Activated naive CD4-positive, alpha-beta T cell treated with Interleukin-2 at 50 U/mL for 16 hours (primary cell): ENCODE results near the gene PHRF1.
"Not testable (repeated sequence)": the region's sequence is repeated elsewhere in the genome, so short reads cannot be mapped to it uniquely, and the experiment has no call there.

Experiments
- DNase-seq: peaks from one replicate; pipeline ENCODE4 v3.0.0-alpha.2; 2020

PHRF1 gene

DNA sequence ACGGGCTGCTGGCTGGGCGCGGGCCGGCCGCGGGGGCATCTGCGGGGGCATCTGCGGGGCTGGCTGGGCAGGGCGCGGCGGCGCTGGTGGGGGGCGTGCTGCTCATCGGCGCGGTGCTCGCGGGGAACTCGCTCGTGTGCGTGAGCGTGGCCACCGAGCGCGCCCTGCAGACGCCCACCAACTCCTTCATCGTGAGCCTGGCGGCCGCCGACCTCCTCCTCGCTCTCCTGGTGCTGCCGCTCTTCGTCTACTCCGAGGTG lies 61.0 kb downstream of the PHRF1 start:
- DNase-seq: no peak

DNA sequence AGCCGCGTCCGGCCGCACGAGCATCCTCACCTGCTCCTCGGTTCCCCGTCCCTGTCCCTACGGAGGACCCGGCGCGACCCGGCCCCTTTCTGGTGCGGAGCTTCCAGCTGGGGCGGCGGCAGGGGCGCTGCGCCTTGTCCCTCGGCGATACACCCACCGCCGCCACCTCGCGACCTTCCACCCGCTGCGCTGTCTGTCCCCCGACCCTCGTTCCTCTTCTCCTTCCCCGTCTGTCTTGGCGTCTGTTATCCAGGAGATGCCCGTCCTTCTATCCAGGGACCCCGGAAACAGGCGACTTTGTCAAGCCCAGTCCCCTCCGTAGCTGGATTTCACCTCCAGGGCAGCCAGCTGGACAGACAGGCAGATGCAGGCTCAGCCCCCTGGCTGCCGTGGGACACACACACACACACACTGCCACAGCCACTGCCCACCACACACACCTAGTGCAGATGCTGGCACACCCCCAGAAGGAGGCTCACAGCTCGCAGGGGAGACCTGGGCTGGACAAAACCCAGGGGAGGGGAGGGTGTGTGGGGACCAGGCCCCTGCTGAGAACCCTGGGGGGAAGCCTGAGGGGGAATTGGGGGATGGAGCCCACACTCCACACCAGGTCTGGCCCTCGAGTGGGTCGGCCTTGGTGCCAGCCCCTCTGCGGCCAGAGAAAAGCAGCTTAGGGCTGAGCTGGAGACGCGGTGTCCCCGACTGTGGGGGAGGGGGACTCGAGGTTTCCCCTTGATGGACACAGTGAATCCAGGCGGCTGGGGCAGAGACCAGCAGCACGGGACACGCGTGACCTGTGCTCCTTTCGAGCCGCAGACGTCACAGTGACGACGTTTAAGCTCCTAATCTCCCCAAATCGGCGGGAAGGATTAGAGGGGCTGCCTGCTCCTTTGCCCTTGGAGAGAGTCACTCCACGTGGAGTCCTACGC lies 61.6 kb downstream of the PHRF1 start:
- DNase-seq: no peak

DNA sequence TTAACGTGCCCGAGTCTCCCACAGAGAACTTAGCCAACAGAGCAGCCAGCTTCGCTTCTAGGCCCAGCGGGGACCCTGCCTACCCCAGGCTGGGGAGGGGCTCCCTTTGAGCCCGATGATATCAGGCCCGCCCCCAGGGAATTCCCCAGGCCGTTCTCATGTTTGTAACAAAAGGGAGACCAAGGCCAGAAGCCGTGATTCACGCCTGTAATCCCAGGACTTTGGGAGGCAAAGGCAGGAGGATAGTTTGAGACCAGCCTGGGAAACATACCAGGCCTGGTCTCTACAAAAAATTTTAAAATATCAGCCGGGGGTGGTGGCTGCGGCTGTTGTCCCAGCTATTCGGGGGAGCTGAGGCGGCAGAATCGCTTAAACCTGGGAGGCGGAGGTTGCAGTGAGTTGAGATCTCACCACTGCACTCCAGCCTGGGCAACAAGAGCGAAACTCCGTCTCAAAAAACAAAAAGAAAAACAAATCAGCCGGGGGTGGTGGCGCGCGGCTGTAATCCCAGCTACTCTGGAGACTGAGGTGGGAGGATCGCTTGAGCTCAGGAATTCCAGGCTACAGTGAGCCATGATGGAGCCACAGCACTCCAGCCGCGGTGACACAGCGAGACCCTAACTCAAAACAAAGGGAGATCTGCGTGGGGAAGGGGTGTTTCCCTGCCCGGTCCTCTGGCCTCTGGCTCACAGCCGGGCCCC lies 62.5 kb downstream of the PHRF1 start:
- DNase-seq: no peak

DNA sequence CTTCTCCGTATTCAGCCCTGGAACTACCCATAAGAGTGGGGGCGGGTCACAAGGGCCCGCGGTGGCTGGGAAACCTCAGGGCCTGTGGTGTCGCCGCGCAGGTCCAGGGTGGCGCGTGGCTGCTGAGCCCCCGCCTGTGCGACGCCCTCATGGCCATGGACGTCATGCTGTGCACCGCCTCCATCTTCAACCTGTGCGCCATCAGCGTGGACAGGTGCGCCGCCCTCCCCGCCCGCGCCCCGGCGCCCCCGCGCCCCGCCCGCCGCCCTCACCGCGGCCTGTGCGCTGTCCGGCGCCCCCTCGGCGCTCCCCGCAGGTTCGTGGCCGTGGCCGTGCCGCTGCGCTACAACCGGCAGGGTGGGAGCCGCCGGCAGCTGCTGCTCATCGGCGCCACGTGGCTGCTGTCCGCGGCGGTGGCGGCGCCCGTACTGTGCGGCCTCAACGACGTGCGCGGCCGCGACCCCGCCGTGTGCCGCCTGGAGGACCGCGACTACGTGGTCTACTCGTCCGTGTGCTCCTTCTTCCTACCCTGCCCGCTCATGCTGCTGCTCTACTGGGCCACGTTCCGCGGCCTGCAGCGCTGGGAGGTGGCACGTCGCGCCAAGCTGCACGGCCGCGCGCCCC lies 63.2 kb downstream of the PHRF1 start:
- no peak for DNase-seq

DNA sequence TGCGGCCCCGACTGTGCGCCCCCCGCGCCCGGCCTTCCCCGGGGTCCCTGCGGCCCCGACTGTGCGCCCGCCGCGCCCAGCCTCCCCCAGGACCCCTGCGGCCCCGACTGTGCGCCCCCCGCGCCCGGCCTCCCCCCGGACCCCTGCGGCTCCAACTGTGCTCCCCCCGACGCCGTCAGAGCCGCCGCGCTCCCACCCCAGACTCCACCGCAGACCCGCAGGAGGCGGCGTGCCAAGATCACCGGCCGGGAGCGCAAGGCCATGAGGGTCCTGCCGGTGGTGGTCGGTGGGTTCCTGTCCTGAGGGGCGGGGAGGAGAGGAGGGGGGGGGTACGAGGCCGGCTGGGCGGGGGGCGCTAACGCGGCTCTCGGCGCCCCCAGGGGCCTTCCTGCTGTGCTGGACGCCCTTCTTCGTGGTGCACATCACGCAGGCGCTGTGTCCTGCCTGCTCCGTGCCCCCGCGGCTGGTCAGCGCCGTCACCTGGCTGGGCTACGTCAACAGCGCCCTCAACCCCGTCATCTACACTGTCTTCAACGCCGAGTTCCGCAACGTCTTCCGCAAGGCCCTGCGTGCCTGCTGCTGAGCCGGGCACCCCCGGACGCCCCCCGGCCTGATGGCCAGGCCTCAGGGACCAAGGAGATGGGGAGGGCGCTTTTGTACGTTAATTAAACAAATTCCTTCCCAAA lies 63.9 kb downstream of the PHRF1 start:
- DNase-seq: no peak

DNA sequence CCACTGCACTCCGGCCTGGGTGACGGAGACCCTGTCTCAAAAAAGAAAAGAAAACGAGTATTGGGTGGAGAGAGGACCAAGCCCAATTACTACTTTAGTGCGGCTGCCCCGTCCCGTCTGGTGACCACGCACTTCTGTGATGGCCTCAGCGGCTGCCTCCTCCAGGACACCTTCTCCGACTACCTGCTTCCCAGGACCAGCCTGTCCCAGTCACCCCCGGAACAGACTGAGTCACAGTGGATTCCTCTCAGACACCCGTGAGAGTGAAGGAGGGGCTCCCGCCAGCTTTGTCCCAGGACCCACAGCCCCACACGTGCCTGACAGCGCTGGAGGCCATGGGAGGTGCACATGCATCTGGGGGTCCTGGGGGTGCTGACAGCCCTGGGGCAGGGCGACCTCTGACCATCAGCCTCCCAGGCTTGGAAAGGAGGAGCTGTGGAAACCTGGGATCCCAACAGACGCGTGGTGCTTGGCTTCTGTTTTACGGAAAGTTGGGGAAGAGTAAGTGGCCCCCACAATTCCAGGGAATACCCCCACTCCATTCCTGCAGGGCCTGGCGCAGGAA lies 65.6 kb downstream of the PHRF1 start:
- DNase-seq: no peak

DNA sequence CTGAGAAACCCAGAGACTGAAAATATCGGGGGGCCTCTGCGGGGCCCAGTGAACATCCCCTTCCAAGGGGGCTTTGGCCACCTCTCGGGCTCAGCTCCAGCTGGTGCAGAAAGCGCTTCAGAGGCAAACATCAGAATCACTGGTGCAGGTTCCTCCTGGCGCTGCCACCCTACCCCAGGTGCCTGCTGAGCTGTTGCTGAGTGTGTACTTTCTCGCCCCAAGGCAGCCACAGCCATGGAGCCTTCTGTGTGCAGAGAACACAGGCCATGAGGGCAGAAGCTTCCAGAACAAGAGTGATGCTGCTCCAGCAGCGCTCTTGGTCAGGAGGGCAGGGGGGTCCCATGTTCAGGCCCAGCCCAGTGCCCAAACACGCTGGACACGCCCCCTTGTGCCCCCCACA lies 67.1 kb downstream of the PHRF1 start:
- no peak for DNase-seq

DNA sequence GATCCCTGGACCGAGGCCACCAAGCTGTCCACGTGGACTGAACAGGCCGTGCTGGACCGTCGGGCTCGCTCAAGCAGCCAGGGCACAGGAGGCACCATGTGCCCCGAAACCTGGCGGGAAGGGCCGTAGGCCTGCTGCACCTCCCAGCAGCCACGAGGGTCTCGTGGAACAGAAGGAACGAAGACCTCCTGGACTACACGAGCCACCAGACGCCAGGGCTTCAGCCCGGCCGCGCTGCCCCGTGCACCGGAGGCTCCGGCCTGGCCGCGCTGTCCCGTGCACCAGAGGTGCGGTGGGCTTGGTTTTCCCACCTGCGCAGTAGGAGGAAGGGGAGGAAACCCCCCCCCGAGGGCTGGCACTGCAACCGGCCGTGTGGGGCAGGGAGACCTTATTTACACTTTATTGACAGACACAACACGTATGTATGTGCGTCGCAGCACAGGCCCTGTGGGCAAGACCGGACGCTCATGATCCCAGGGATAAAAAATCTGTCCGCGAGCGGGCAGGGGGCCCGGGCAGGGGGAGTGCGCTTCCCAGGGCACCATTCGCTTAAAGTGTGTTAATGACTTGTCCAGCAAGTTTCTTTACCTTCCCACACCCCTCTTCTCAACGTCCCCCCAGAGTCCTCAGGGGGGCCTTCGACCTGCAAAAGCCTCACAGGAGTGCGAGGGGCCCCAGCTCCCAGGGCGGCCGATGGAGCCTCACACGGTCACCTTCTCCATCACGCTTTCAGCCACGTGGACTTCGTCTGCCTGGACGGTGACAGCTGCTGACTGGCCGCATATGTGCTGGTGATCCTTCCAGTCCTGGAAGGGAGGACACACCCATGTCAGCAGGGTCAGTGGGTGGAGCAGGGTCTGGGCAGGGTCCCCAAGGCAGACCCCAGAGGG lies 67.8 kb downstream of the PHRF1 start:
- DNase-seq: no peak

DNA sequence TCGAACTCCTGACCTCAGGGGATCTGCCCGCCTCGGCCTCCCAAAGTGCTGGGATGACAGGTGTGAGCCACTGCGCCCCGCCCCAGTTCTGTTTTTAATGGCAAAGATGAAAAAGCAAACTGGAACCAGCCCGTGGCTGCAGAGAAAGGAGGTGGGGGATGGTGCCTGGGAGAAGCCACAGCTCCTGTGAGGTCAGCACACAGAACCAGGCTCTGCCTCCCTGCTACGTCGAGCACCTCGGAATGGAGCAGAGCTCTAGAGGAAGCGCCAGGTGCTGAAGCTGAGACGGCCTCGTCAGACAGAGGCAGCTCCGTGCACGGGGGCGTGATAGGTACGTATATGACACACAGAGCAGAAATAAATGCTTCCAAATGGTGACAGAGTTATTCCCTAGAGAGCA lies 69.3 kb downstream of the PHRF1 start:
- no peak for DNase-seq

DNA sequence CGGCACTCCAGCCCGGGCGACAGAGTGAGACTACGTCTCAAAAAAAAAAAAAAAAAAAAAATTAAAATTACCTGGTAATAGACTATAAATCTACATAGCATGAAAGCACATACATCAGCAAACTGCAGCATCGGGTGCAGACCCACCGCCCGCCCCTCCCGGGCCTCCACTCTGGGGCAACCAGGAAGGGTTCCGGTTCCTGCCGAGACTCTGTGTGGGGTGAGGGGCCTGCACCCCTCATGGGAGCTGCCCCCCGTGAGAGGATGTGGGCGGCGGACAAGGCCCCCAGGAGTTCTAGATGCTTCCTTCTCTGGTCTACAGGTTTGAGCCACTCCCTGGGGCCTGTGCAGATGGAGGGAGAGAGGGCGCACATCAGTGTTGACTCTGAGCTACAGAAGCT lies 69.9 kb downstream of the PHRF1 start:
- DNase-seq: no peak

DNA sequence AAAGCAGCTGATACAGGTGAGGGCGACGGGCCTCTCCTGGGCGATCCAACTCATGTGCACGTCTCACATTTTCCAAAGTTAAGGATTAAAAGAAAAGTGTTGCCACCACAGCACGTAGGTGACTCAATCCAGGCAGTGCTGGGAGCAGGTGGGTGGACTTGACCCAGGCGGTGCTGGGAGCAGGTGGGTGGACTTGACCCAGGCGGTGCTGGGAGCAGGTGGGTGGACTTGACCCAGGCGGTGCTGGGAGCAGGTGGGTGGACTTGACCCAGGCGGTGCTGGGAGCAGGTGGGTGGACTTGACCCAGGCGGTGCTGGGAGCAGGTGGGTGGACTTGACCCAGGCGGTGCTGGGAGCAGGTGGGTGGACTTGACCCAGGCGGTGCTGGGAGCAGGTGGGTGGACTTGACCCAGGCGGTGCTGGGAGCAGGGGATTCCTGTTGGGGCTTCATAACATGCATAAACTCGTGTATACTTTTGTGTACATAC lies 71.4 kb downstream of the PHRF1 start:
- DNase-seq: not testable (repeated sequence)

DNA sequence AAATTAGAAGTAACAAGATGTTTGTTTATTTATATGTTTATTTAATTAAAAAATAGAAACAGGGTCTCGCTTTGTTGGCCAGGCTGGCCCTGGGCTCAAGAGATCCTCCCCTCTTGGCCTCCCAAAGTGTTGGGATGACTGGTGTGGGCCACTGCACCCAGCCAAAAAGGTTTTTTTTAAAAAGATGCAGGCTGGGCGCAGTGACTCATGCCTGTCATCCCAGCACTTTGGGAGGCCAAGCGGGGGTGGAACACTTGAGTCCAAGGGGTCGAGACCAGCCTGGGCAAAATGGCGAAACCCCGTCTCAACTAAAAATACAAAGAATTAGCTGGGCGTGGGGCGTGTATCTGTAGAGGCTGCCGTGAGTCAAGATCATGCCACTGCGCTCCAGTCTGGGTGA lies 74.2 kb downstream of the PHRF1 start:
- no peak for DNase-seq

DNA sequence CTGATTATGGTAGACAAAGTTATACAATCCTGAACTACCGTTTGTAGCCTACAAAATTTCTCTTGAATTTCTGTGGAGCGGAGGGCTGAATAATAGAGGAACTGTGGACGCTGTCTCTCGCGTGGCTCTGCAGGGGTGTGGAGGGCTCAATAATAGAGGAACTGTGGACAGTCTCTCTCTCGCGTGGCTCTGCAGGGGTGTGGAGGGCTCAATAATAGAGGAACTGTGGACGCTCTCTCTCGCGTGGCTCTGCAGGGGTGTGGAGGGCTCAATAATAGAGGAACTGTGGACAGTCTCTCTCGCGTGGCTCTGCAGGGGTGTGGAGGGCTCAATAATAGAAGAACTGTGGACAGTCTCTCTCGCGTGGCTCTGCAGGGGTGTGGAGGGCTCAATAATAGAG lies 76.9 kb downstream of the PHRF1 start:
- not testable (repeated sequence) for DNase-seq

DNA sequence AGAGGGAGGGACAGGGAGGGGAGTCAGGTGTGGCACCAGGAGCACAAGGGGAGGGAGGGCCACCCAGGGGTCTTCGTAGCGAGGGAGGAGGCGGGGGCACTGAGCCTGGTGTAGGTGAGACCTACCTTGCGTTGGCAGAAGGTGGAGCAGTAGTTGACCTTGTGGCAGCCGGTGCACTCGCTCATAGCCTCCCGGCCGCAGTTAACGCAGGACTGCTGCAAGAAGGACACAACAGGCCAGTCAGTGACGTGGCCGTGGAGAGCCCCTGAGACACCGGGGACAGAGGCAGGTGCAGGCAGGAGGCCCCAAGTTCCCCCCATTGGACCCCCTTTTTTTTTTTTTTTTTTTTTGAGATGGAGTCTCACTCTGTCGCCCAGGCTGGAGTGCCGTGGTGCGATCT lies 77.6 kb downstream of the PHRF1 start:
- DNase-seq: no peak

DNA sequence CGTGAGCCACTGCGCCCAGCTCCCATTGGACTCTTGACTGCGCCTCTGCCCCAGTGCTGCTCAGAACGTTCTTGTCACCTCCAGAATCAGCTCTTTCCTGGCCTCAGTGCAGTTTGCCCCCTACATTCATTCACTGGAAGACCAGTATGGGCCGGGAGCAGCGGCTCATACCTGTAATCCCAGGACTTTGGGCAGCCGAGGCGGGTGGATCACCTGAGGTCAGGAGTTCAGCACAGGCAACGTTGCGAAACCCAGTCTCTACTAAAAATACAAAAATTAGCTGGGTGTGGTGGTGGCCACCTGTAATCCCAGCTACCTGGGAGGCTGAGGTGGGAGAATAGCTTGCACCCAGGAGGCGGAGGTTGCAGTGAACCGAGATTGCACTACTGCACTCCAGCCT lies 78.2 kb downstream of the PHRF1 start:
- not testable (repeated sequence) for DNase-seq

DNA sequence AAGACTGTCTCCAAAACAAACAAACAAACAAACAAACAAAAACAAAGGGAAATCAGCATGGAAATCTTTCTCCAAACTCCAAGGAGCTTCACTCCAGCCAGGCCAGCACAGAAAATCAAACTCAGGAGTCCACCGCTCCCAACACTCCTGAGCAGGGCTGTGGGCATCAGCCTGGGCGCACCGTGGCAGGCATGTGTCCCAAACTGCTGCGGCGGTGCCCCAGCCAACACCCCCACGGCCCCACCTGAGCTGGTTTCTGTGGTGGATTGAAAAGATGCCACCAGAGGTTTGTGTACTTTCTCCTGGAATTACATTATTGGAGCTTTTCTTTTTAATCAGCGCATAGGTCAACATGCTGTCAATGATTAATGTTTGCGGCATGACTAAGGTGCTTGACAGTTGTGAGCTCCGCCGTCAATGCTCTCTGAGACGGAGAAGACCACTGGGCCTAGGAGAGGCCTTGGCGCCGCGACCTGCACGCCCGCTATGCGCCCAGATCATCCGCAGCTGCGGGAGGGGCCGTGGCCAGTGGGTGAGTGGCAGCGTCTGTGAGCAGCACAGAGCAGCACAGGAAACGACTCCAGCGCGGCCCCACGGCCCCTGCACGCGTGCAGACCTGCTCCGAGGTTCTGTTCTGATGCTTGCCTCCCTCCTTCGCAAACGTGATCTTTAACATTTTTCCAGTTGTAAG lies 78.9 kb downstream of the PHRF1 start:
- DNase-seq: no peak

DNA sequence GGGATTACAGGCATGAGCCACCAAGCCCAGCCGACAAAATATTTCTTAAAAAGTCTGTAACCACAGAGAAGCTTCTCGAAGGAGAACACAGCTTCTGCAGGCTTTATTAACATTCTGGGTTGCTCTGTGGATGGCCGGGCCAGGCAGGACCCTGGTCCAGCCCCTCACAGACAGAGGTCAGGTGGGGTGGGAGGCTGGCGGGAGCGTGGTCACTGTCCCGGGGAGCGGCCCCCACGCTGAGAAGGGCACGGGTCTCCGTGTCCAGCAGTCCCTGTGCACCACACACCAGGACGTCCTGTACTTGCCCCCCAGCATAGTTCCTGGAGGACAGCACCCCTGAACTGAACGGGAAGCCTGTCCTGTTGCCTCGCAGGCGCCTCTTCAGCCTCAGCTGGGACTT lies 80.2 kb downstream of the PHRF1 start:
- DNase-seq: no peak

DNA sequence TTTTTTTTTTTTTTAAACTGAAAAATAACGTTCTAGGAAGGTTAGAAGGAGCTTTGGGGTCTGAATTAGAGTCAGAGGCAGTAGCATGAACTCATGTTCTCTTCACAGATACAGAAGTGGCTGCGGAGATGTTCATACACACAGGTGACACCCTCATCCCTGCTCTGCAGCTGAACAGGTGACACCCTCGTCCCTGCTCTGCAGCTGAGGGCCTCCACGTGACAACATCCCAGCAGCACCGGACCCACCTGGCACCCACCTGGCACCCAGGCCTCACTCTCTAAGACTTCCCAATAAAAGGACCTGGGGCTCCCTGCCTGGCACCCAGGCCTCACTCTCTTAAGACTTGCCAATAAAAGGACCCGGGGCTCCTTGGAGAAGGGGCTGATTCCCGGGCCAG lies 80.6 kb downstream of the PHRF1 start:
- no peak for DNase-seq

DNA sequence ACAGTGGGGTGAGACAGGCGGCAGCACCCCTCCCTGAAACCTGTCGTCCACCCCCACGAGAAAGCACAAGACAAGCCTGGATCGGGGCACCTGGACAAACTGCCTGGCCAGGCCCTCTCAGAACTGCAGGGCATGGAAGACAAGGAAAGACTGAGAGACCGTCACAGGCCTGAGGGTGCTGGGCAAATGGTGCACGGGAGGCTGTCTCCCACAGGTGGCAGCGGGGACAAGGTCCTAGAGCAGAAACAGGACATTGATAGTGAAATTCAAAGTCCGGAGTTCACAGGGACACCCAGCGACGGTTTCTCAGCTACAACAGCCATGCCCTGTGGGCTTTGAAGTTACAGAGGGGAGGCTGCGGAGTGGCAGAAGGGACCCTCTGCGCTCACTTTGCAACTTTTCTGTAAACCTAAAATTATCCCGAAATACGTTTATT lies 81.4 kb downstream of the PHRF1 start:
- DNase-seq: no peak

DNA sequence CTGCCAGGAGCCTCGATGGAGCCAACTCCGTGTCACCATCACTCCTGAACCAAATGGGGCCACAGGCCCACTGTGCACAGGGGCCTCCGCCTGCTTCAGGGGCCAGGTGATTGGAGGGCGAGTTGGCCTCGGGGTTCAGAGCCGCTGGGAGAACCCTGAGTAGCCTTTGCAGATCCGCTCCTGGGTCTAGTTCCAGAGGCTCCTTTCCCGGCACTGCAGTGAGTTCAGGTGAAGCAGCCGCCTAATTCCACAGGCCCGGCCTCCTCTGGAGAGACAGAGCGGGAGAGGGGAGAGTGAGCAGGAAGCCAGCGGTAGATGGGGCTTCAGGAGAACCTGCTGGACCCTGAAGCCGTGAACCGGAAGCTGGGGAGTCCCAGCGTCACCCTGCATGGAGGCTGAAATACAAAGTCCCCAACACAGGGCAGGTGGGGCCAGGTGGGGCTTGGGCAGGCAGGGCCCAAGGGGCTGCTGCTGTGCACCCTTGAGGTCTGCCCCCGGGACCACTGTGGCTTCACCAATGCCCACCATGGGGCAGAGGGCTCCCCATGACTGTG lies 83.3 kb downstream of the PHRF1 start:
- DNase-seq: no peak

DNA sequence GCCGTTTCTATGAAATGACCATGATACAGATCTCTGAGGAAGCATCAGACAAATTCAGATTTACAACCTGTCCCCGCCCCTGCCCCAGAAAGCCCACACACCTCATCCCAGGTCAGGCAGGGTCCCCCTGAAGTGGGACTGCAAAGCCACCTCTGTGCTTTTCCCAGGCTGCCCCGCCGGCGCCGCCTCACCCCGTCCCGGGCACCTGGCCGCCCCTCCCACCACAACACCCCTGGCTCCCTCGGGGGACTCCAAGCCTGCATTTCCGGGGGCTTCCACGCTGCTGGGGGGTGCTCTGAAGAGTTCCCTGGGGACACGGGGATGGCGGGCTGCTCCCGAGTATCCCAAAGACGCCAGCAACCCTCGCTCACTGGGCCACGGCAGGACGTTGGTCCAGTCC lies 84.0 kb downstream of the PHRF1 start:
- DNase-seq: no peak
